ENCODE results near the gene USP15.

DNA sequence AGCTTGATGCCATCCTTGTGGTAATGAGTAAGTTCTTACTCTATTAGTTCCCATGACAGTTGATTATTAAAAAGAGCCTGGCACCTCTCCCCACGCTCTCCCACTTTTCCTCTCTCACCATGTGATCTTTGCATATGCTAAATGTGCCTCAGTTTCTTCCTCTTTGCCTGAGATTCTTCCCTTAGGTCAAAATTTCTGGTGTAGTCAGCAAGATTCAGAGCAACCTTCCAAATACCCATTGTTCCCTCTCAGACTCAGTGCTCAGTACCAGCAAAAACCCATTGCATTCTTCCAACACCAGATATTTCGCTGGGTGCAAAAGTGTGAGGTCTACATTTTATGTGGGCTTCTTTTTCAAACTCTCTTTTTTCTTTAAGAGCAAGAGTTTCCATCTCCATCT lies 10.8 kb upstream of the USP15 start:
- TF ChIP-seq, protein P1, sequence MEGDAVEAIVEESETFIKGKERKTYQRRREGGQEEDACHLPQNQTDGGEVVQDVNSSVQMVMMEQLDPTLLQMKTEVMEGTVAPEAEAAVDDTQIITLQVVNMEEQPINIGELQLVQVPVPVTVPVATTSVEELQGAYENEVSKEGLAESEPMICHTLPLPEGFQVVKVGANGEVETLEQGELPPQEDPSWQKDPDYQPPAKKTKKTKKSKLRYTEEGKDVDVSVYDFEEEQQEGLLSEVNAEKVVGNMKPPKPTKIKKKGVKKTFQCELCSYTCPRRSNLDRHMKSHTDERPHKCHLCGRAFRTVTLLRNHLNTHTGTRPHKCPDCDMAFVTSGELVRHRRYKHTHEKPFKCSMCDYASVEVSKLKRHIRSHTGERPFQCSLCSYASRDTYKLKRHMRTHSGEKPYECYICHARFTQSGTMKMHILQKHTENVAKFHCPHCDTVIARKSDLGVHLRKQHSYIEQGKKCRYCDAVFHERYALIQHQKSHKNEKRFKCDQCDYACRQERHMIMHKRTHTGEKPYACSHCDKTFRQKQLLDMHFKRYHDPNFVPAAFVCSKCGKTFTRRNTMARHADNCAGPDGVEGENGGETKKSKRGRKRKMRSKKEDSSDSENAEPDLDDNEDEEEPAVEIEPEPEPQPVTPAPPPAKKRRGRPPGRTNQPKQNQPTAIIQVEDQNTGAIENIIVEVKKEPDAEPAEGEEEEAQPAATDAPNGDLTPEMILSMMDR (IDR thresholded peaks at IDR 0.05) = no peak
- TF ChIP-seq POLR2A (IDR thresholded peaks at IDR 0.05) (no peak), EP300 (IDR thresholded peaks at IDR 0.05) (no peak)
